OCI-LY7 (cell line): ENCODE results near the gene DZIP1L. TPM values are rescaled to one million over a fixed set of nuclear protein-coding genes. Genes with fewer than 3 reads are reported as not detected.

Experiments
- BruUV-seq: library from RNA; stranded (reverse); fragments of 400-500 nt; replicated peaks from 2 replicates; lab custom pipeline; 2021; lab: Mats Ljungman, UMichigan
- CTCF ChIA-PET: fragments of 300-600 bp; sonication (Branson Sonifier 250); formaldehyde crosslinking; loops from one replicate; lab custom pipeline; 2022; ENCODE audit warnings: antibody characterized with exemption; ENCODE audit not compliant: unreplicated experiment; lab: Charles Lee
- POLR2A ChIA-PET: fragments of 300-600 bp; sonication (Branson Sonifier 250); formaldehyde crosslinking; loops from one replicate; lab custom pipeline; 2022; ENCODE audit warnings: antibody characterized with exemption; lab: Charles Lee
- DNase-seq: peaks from one replicate; pipeline ENCODE4 v3.0.0-alpha.2; 2015; ENCODE audit warnings: low spot score
- H2AFZ ChIP-seq: fragments of 200-600 bp; sonication (generic), shearing (Covaris generic); 2 replicates; pipeline ENCODE4 v1.6.1; 2014; ENCODE audit warnings: mild to moderate bottlenecking, antibody characterized with exemption, low read length, moderate library complexity
- H3K27ac ChIP-seq: fragments of 200-600 bp; sonication (generic); 2 replicates; pipeline ENCODE4 v1.5.1; 2014; ENCODE audit warnings: mixed run types, low read depth, mild to moderate bottlenecking, moderate library complexity, low read length, inconsistent platforms; ENCODE audit not compliant: poor library complexity, severe bottlenecking
- H3K36me3 ChIP-seq: fragments of 200-600 bp; sonication (generic); 2 replicates; pipeline ENCODE4 v1.6.1; 2014; ENCODE audit warnings: mild to moderate bottlenecking, antibody characterized with exemption, low read length, moderate library complexity, mixed read lengths; ENCODE audit not compliant: insufficient read depth
- H3K4me1 ChIP-seq: fragments of 200-600 bp; sonication (generic); 2 replicates; pipeline ENCODE4 v1.5.1; 2014; ENCODE audit warnings: mild to moderate bottlenecking, low read length; ENCODE audit not compliant: insufficient read depth, poor library complexity, severe bottlenecking
- H3K4me2 ChIP-seq: fragments of 200-600 bp; sonication (generic); 2 replicates; pipeline ENCODE4 v1.6.1; 2014; ENCODE audit warnings: mild to moderate bottlenecking, low read length
- H3K4me3 ChIP-seq: fragments of 200-600 bp; sonication (generic); 2 replicates; pipeline ENCODE4 v1.5.1; 2014; ENCODE audit warnings: mild to moderate bottlenecking, low read depth, low read length; ENCODE audit not compliant: poor library complexity, severe bottlenecking
- H3K79me2 ChIP-seq: fragments of 200-600 bp; sonication (generic); 2 replicates; pipeline ENCODE4 v1.6.1; 2016; ENCODE audit warnings: low read depth, mild to moderate bottlenecking, low read length, moderate library complexity, mixed read lengths; ENCODE audit not compliant: insufficient read depth
- H3K9me2 ChIP-seq: fragments of 200-600 bp; sonication (generic); 2 replicates; pipeline ENCODE4 v1.6.1; 2016; ENCODE audit warnings: mild to moderate bottlenecking, low read length, mixed read lengths; ENCODE audit not compliant: insufficient read depth
- H3K9me3 ChIP-seq: fragments of 200-600 bp; sonication (generic); 2 replicates; pipeline ENCODE4 v1.6.1; 2014; ENCODE audit warnings: mild to moderate bottlenecking, mixed run types, low read length, mixed read lengths
- H4K20me1 ChIP-seq: fragments of 200-600 bp; sonication (generic); 2 replicates; pipeline ENCODE4 v1.6.1; 2014; ENCODE audit warnings: mild to moderate bottlenecking, antibody characterized with exemption, low read length, moderate library complexity, mixed read lengths; ENCODE audit not compliant: insufficient read depth
- CTCF ChIP-seq: fragments of 200-600 bp; sonication (generic); conservative IDR thresholded peaks from 2 replicates; pipeline ENCODE4 v1.5.1; 2014; ENCODE audit warnings: mild to moderate bottlenecking, antibody characterized with exemption, low read length, moderate library complexity, mixed read lengths
- EZH2phosphoT487 ChIP-seq: fragments of 200-600 bp; sonication (generic); IDR thresholded peaks from 2 replicates; pipeline ENCODE4 v1.6.1; 2018; ENCODE audit warnings: low read depth, borderline replicate concordance, mild to moderate bottlenecking, mixed run types, antibody characterized with exemption, low read length, moderate library complexity, mixed read lengths
- intact Hi-C: fragments of 100-400 bp; cut with micrococcal nuclease; formaldehyde crosslinking; loops from one replicate; pipeline ENCODE4 v1.10.0; 2022; ENCODE audit not compliant: unreplicated experiment
- total RNA-seq, 2 experiments: library from RNA; depleted of rRNA in 1 of 2; stranded (reverse); fragments of >200 nt in 1 of 2; shearing (Covaris generic) in 1 of 2; gene quantifications; 2 replicates each; pipeline ENCODE4 v1.2.3, GENCODE V29; 2014 to 2022

DZIP1L gene
- total RNA-seq, 2 experiments from 2014 or later: not detected

DNA sequence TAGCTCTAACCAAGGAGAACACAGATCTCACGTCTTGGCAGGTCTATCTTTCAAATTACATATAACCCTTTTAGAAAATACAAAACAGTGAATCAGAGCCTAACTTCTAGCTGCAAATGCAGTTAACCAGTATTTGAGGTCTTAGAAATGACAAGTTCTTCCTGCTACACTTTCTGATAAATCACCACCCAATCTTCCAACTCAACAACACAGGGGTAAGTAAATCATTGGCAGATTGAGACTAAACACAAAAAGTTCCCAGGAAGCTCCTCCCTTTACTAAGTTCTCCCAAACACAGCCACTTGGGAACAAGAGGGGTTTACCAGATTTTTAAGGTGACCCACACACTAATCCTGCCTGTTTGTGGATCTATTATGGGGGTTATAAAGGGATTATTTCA, 16.8 kb upstream of the DZIP1L start, which contains the start of gene A4GNT:
A4GNT (minus strand) TSS at position 152 of the 400 bp plus-strand sequence. CDS start 1,134 bp downstream, outside the sequence.
- Histone ChIP-seq H3K36me3 (no peaks in the 10 kb centered on the region), H4K20me1 (no peaks in the 10 kb centered on the region), H3K4me3 (no peak within 1 kb of the TSS), H3K4me1 (no peaks in the 10 kb centered on the region), H3K9me2 (no peaks in the 10 kb centered on the region), H2AFZ (no peak within 1 kb of the TSS), H3K9me3 (no peaks in the 10 kb centered on the region), H3K79me2 (no peaks in the 10 kb centered on the region), H3K4me2 (no peak within 1 kb of the TSS), H3K27ac (no peak within 1 kb of the TSS)
- no TSS peak for BruUV-seq
- no peak for DNase-seq
- intact Hi-C loops: no loop called here
- POLR2A ChIA-PET: interaction anchor here (0.6 kb wide), 1 partner anchor 889 kb away, joined by 3 read pairs; no protein-coding TSS in a partner anchor
- CTCF ChIA-PET: no interaction called here
- TF ChIP-seq EZH2phosphoT487 (no peak), CTCF (no peak)

DNA sequence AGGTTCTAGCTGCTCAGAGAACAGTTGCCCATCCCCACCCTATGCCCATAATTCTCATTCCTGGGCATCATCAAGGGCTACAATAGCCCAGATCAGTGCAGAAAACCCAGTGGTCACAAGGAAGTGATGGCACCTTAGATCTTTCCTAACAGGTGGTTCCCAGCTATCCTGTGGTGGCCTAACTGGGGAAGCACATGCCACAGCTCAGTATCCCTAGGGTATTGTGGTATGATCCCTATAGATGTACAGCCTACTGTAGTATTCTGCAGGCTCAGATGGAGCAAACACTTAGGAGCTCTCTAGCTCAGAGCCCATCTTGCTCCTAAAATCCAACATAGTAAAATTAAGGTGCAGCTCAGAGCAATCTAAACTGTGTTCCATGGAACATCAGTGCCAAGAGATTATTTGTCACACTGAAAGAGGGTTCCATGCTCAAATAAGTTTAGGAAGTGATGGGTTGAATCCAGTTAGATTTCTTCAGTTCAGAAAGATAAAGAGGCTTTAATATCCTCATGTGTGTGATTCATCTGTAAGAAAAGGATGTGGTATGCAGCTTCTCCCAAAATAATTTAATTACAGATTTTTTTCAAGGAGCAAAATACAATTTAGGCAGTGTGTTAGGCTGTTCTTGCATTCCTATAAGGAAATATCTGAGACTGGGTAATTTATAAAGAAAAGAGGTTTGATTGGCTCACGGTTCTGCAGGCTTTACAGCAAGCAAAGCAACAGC, 12.4 kb upstream of the DZIP1L start:
- CTCF ChIA-PET: no interaction called here
- Histone ChIP-seq H3K4me1 (no peaks in the 10 kb centered on the region), H4K20me1 (no peaks in the 10 kb centered on the region), H3K27ac (no peak overlapping the region), H3K4me3 (no peak overlapping the region), H3K9me2 (no peaks in the 10 kb centered on the region), H2AFZ (no peak overlapping the region), H3K9me3 (no peaks in the 10 kb centered on the region), H3K4me2 (no peak overlapping the region), H3K36me3 (no peaks in the 10 kb centered on the region), H3K79me2 (no peaks in the 10 kb centered on the region)
- no TSS peak for BruUV-seq
- POLR2A ChIA-PET: no interaction called here
- intact Hi-C loops: no loop called here
- DNase-seq: no peak
- TF ChIP-seq CTCF: no peak
- TF ChIP-seq EZH2phosphoT487: no peak

DNA sequence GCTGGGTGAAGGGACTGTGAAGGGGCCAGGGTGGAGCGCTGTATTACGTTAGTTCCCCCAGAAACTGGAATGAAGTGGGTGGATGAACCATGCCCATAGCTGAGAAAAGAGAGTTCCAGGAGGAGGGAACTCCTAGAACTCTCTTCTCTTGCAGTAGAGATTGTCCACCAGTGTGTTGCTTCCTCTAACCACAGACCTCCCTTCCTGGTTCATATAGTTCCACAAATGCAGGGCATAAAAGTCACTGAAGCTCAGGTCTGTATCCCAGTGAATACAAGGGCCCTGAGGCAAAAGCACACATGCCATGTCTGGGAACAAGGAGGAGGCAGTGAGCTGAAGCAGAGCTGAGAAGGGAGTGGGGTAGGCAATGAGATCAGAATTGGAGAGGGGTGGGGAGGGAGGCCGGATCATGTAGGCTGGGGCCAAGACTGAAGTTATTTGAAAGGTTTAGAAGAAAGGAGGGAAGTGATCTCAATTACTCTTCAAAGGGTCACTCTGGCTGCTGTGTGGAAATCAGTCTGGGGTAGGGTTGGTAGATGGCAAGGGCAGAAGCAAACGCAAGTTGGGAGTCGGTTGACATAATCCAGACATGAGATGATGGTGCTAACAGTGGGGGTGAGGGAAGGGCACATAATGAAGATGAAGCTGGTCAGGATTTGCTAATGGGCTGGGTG, 10.3 kb upstream of the DZIP1L start:
- Histone ChIP-seq H3K36me3 (no peaks in the 10 kb centered on the region), H3K27ac (no peak overlapping the region), H3K9me2 (no peaks in the 10 kb centered on the region), H3K4me2 (no peak overlapping the region), H2AFZ (no peak overlapping the region), H3K4me1 (no peaks in the 10 kb centered on the region), H3K79me2 (no peaks in the 10 kb centered on the region), H3K9me3 (no peaks in the 10 kb centered on the region), H3K4me3 (no peak overlapping the region), H4K20me1 (no peaks in the 10 kb centered on the region)
- TF ChIP-seq CTCF: no peak
- no peak for TF ChIP-seq EZH2phosphoT487
- no TSS peak for BruUV-seq
- DNase-seq: no peak
- intact Hi-C loops: no loop called here
- ChIA-PET CTCF (no interaction called here), POLR2A (no interaction called here)
